NCI-H146 treated with DMSO at 0.1 percent for 48 hours (cell line): Measurements from ENCODE around the gene SCP2D1.
"Not testable (repeated sequence)": the region's sequence is repeated elsewhere in the genome, so short reads cannot be mapped to it uniquely, and the experiment has no call there.

Experiments
- DNase-seq: peaks from one replicate; lab custom pipeline; 2025; ENCODE audit not compliant: unreplicated experiment; lab: John Stamatoyannopoulos, UW

The SCP2D1 gene

GRCh38 chr20:18813483-18813882 lies at the start of gene SCP2D1:
Gene SCP2D1 (plus strand): TSS chr20:18813783. CDS start chr20:18813816, 33 bp downstream.
- DNase-seq: no peak

DNA sequence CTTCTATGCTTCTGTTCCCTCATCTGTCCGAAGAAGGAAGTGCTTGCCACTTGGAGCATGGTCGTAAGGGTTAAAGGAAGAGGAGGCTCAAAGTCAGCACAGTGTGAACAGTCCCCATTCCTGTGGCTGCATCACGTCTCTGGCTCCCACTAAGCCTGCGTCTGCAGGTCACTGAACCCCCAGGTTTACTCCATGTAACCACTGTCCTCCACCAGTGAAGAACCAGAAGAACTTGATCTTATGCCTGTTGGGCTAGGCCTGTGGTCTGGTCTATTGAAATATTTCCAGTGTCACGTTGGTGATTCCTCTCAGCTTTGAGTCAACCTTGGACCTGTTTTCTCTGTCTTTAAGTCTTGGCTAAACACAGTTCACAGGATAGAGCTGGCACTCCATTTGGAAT lies 45.9 kb upstream of the SCP2D1 start:
- no peak for DNase-seq

- no peak for DNase-seq
Measured at GRCh38 chr20:18773566-18773965, 40.0 kb upstream of the SCP2D1 start.

GRCh38 chr20:18774207-18774606 lies 39.4 kb upstream of the SCP2D1 start:
- no peak for DNase-seq

DNA sequence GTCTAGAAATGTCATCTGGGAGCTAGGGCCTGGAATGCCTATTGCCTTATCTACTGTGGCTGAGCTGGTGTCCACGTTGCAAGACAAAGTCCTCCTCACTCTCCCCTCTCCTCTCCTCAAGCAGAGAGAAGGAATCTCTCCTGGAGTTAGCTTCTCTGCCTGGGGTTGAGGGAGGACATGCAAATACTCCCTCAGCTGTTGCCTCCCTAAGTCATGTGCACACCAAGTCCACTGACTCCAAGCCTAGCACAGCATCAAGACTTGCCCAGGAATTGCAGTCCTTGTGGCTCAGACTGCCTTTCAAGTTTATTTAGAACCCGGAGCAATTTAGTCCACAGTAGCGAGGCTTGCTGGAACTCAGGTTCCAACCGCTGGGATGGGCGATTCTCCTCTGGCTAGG lies 38.0 kb upstream of the SCP2D1 start:
- no peak for DNase-seq

- DNase-seq: no peak
Measured at GRCh38 chr20:18778690-18779392, 34.7 kb upstream of the SCP2D1 start.

GRCh38 chr20:18780385-18781130 lies 33.0 kb upstream of the SCP2D1 start:
- no peak for DNase-seq

DNA sequence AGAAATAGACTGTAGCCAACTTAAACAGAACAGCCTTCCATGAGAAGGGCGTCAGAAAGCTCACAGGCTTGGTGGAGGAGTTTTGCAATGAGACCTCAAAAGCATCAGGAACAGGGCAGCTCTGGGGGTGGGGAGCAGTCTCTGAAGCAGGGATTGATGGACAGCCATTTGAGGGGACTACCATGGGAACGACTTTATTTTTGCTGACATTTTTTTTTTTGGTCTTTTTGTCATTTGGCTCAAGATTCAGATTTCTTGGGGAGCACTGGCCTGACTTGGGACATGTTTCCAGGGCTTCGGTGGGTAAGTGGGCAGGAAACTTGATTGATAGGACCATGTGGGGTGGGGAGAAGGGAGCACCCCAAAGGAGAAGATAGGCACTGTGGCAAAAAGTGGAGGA lies 32.1 kb upstream of the SCP2D1 start:
- DNase-seq: no peak

DNA sequence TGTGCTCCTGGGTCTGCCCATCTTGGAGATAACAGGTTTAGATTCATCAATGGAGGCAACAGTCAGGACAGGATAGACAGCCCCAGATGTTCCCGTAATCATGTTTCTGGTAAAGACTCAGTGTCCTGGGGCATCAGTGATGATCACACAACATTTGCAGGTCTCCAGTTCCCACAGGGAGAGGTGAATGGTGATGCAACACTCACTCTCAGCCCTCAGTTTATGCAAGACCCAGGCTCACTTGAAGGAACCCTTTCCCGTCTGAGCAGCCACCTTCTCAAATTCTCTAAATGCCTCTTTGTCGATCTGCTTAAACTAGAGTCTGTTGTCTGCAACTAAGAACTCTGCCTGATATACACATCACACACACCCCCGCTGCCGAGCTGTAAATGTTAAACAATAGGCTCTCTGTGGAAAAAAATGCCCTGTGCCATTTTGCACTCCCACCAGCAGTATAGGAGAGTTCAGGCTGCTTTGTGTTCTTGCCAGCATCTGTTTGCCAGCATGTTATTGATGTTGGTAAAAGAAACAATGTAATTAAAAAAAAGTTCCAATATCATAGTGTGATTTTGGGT lies 30.1 kb upstream of the SCP2D1 start:
- no peak for DNase-seq

DNA sequence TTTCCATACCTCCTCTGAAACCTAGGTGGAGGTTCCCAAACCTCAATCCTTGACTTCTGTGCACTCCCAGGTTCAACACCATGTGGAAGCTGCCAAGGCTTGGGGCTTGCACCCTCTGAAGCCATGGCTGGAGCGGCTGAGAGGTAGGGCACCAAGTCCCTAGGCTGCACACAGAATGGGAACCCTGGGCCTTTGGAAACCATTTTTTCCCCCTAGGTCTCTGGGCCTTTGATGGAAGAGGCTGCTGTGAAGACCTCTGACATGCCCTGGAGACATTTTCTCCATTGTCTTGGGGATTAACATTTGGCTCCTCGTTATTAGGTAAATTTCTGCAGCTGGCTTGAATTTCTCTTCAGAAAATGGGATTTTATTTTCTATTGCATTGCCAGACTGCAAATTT lies 26.5 kb upstream of the SCP2D1 start:
- not testable (repeated sequence) for DNase-seq

- no peak for DNase-seq
Measured at GRCh38 chr20:18788021-18788420, 25.6 kb upstream of the SCP2D1 start.

GRCh38 chr20:18790787-18791186 lies 22.8 kb upstream of the SCP2D1 start:
- DNase-seq: no peak

- DNase-seq: peak; percentile 94
Measured at GRCh38 chr20:18793625-18794427, 19.8 kb upstream of the SCP2D1 start.

DNA sequence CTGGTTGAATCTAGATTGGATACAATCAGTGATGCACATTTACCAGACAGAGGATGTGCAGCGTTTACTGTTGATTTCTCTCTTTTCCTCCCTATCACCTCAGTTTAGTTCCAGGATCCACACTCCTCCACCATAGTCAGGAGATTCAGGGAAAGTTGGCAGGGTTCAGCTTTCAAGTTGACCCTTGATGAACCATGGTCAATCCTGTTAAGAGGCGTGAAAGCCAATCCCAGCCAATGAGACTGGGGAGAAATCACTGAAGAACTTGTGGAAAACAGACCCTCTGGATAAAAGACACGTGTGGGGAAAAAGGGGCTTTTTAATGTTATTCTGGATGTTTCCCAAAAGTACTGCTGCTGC lies 19.2 kb upstream of the SCP2D1 start:
- DNase-seq: no peak

GRCh38 chr20:18795366-18795765 lies 18.2 kb upstream of the SCP2D1 start:
- no peak for DNase-seq

GRCh38 chr20:18796282-18796833 lies 17.2 kb upstream of the SCP2D1 start:
- no peak for DNase-seq

DNA sequence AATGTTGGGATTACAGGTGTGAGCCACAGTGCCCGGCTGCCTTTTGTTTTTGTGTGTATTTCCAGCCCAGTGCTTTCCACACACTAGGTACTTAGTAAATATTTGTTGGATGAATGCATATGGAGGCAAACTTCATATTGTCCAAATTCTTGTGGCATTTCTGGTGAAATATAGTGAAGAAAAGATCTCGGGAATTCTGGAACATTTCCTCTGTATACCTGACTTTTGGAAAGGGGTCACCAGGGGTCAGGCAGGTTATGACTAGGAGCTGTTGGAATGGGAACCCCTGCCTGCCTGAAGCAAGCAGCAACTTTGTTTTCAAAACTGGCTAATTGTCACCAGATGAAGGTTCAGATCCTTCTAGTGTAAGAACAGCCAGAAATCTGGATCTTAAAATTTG lies 12.1 kb upstream of the SCP2D1 start:
- no peak for DNase-seq

GRCh38 chr20:18802012-18802634 lies 11.5 kb upstream of the SCP2D1 start:
- no peak for DNase-seq

- DNase-seq: no peak
Measured at GRCh38 chr20:18805881-18806280, 7.7 kb upstream of the SCP2D1 start.

- no peak for DNase-seq
Measured at GRCh38 chr20:18808712-18809111, 4.9 kb upstream of the SCP2D1 start.

- no peak for DNase-seq
Measured at GRCh38 chr20:18811186-18811585, 2.4 kb upstream of the SCP2D1 start.
